OCI-LY7 (cell line): ENCODE data around the gene DUSP7. TPM values are rescaled to one million over a fixed set of nuclear protein-coding genes. Genes with fewer than 3 reads are reported as not detected.

ENCODE experiments used
- BruUV-seq: library from RNA; stranded (reverse); fragments of 400-500 nt; replicated peaks from 2 replicates; lab custom pipeline; 2021; lab: Mats Ljungman, UMichigan
- CTCF ChIA-PET: fragments of 300-600 bp; sonication (Branson Sonifier 250); formaldehyde crosslinking; loops from one replicate; lab custom pipeline; 2022; ENCODE audit warnings: antibody characterized with exemption; ENCODE audit not compliant: unreplicated experiment; lab: Charles Lee
- POLR2A ChIA-PET: fragments of 300-600 bp; sonication (Branson Sonifier 250); formaldehyde crosslinking; loops from one replicate; lab custom pipeline; 2022; ENCODE audit warnings: antibody characterized with exemption; lab: Charles Lee
- DNase-seq: peaks from one replicate; pipeline ENCODE4 v3.0.0-alpha.2; 2015; ENCODE audit warnings: low spot score
- H2AFZ ChIP-seq: fragments of 200-600 bp; sonication (generic), shearing (Covaris generic); 2 replicates; pipeline ENCODE4 v1.6.1; 2014; ENCODE audit warnings: mild to moderate bottlenecking, antibody characterized with exemption, low read length, moderate library complexity
- H3K27ac ChIP-seq: fragments of 200-600 bp; sonication (generic); 2 replicates; pipeline ENCODE4 v1.5.1; 2014; ENCODE audit warnings: mixed run types, low read depth, mild to moderate bottlenecking, moderate library complexity, low read length, inconsistent platforms; ENCODE audit not compliant: poor library complexity, severe bottlenecking
- H3K36me3 ChIP-seq: fragments of 200-600 bp; sonication (generic); 2 replicates; pipeline ENCODE4 v1.6.1; 2014; ENCODE audit warnings: mild to moderate bottlenecking, antibody characterized with exemption, low read length, moderate library complexity, mixed read lengths; ENCODE audit not compliant: insufficient read depth
- H3K4me1 ChIP-seq: fragments of 200-600 bp; sonication (generic); 2 replicates; pipeline ENCODE4 v1.5.1; 2014; ENCODE audit warnings: mild to moderate bottlenecking, low read length; ENCODE audit not compliant: insufficient read depth, poor library complexity, severe bottlenecking
- H3K4me2 ChIP-seq: fragments of 200-600 bp; sonication (generic); 2 replicates; pipeline ENCODE4 v1.6.1; 2014; ENCODE audit warnings: mild to moderate bottlenecking, low read length
- H3K4me3 ChIP-seq: fragments of 200-600 bp; sonication (generic); 2 replicates; pipeline ENCODE4 v1.5.1; 2014; ENCODE audit warnings: mild to moderate bottlenecking, low read depth, low read length; ENCODE audit not compliant: poor library complexity, severe bottlenecking
- H3K79me2 ChIP-seq: fragments of 200-600 bp; sonication (generic); 2 replicates; pipeline ENCODE4 v1.6.1; 2016; ENCODE audit warnings: low read depth, mild to moderate bottlenecking, low read length, moderate library complexity, mixed read lengths; ENCODE audit not compliant: insufficient read depth
- H3K9me2 ChIP-seq: fragments of 200-600 bp; sonication (generic); 2 replicates; pipeline ENCODE4 v1.6.1; 2016; ENCODE audit warnings: mild to moderate bottlenecking, low read length, mixed read lengths; ENCODE audit not compliant: insufficient read depth
- H3K9me3 ChIP-seq: fragments of 200-600 bp; sonication (generic); 2 replicates; pipeline ENCODE4 v1.6.1; 2014; ENCODE audit warnings: mild to moderate bottlenecking, mixed run types, low read length, mixed read lengths
- H4K20me1 ChIP-seq: fragments of 200-600 bp; sonication (generic); 2 replicates; pipeline ENCODE4 v1.6.1; 2014; ENCODE audit warnings: mild to moderate bottlenecking, antibody characterized with exemption, low read length, moderate library complexity, mixed read lengths; ENCODE audit not compliant: insufficient read depth
- EZH2phosphoT487 ChIP-seq: fragments of 200-600 bp; sonication (generic); IDR thresholded peaks from 2 replicates; pipeline ENCODE4 v1.6.1; 2018; ENCODE audit warnings: low read depth, borderline replicate concordance, mild to moderate bottlenecking, mixed run types, antibody characterized with exemption, low read length, moderate library complexity, mixed read lengths
- intact Hi-C: fragments of 100-400 bp; cut with micrococcal nuclease; formaldehyde crosslinking; loops from one replicate; pipeline ENCODE4 v1.10.0; 2022; ENCODE audit not compliant: unreplicated experiment
- total RNA-seq, 2 experiments: library from RNA; depleted of rRNA in 1 of 2; stranded (reverse); fragments of >200 nt in 1 of 2; shearing (Covaris generic) in 1 of 2; gene quantifications; 2 replicates each; pipeline ENCODE4 v1.2.3, GENCODE V29; 2014 to 2022
- TF ChIP-seq, protein P1 (sequence below): fragments of 200-600 bp; sonication (generic); conservative IDR thresholded peaks from 2 replicates; pipeline ENCODE4 v1.5.1; 2014; ENCODE audit warnings: mild to moderate bottlenecking, antibody characterized with exemption, low read length, moderate library complexity, mixed read lengths

The DUSP7 gene
- total RNA-seq, 2 experiments from 2014 or later: 11.4 to 14.4 TPM

DNA sequence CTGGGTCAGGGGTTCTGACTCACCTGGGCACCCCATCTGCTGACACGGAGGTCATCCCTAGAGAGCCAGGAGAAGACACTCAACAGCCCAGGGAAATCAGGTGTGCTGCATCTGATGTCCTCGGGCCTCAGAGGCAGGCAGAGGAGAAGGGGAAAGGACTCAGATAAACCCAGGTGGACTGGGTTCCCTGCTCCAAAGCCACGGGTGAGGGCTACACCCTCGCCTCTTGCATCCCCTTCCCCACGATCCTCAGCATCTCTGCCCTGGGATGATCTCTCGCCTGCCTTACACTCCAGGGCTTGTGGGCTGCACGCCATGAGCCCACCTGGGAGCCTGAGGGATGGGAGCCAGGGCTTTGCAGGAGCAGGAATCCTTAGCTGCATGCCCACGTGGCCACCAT lies 8.2 kb upstream of the DUSP7 start:
- H3K36me3 ChIP-seq: no peaks in the 10 kb centered on the region
- no peak for DNase-seq
- no peaks in the 10 kb centered on the region for H3K79me2 ChIP-seq
- H3K9me2 ChIP-seq: no peaks in the 10 kb centered on the region
- ChIA-PET POLR2A (no interaction called here), CTCF (no interaction called here)
- intact Hi-C loops: no loop called here
- no peak overlapping the region for H3K27ac ChIP-seq
- peaks cover 7% of the 10 kb centered on the region for H3K4me1 ChIP-seq
- no peak overlapping the region for H2AFZ ChIP-seq
- H3K9me3 ChIP-seq: no peaks in the 10 kb centered on the region
- H3K4me3 ChIP-seq: no peak overlapping the region
- no peaks in the 10 kb centered on the region for H4K20me1 ChIP-seq
- TF ChIP-seq EZH2phosphoT487: no peak
- TF ChIP-seq, protein P1, sequence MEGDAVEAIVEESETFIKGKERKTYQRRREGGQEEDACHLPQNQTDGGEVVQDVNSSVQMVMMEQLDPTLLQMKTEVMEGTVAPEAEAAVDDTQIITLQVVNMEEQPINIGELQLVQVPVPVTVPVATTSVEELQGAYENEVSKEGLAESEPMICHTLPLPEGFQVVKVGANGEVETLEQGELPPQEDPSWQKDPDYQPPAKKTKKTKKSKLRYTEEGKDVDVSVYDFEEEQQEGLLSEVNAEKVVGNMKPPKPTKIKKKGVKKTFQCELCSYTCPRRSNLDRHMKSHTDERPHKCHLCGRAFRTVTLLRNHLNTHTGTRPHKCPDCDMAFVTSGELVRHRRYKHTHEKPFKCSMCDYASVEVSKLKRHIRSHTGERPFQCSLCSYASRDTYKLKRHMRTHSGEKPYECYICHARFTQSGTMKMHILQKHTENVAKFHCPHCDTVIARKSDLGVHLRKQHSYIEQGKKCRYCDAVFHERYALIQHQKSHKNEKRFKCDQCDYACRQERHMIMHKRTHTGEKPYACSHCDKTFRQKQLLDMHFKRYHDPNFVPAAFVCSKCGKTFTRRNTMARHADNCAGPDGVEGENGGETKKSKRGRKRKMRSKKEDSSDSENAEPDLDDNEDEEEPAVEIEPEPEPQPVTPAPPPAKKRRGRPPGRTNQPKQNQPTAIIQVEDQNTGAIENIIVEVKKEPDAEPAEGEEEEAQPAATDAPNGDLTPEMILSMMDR: no peak
- no peak overlapping the region for H3K4me2 ChIP-seq
- BruUV-seq: no TSS peak

DNA sequence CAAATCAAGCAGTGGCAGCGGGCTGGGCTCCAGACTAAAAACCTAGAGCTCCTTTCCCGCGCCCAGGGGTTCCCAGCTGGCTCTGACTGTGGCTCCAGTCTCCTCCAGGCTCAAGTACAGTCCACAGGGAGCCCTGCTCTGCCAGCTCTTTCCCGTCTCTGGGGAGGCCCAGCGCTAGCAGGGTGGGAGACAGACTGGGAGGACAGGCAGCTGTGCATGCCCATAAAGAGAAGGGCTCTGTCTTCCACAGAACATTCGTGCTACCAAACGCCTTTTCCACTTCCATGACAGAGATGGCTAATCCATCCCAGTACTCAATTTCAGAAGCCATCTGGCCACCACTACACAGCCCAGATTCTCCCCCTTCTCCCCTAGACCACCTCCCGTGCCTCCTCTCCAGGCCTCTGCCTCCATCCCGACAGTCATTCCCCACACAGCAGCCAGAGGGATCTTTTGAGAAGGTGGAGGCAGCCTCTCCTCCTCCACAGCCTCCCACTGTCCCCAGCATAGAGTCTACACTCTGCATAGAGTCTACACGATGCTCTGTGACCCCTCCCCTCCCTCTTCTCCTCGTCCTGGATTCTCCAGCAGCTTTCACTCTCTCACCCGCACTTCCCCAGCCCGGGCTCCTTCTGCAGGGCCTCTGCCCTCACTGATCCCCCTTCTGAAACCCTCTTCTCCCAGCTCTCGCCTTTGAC lies 6.8 kb upstream of the DUSP7 start:
- no peak overlapping the region for H3K4me3 ChIP-seq
- intact Hi-C loops: no loop called here
- no peaks in the 10 kb centered on the region for H3K36me3 ChIP-seq
- peaks cover 9% of the 10 kb centered on the region for H3K4me1 ChIP-seq
- H3K79me2 ChIP-seq: no peaks in the 10 kb centered on the region
- H3K27ac ChIP-seq: no peak overlapping the region
- ChIA-PET CTCF (no interaction called here), POLR2A (no interaction called here)
- no peaks in the 10 kb centered on the region for H4K20me1 ChIP-seq
- BruUV-seq: no TSS peak
- no peaks in the 10 kb centered on the region for H3K9me2 ChIP-seq
- no peaks in the 10 kb centered on the region for H3K9me3 ChIP-seq
- no peak overlapping the region for H3K4me2 ChIP-seq
- no peak for DNase-seq
- H2AFZ ChIP-seq: no peak overlapping the region
- TF ChIP-seq, protein P1: no peak
- TF ChIP-seq EZH2phosphoT487: no peak

DNA sequence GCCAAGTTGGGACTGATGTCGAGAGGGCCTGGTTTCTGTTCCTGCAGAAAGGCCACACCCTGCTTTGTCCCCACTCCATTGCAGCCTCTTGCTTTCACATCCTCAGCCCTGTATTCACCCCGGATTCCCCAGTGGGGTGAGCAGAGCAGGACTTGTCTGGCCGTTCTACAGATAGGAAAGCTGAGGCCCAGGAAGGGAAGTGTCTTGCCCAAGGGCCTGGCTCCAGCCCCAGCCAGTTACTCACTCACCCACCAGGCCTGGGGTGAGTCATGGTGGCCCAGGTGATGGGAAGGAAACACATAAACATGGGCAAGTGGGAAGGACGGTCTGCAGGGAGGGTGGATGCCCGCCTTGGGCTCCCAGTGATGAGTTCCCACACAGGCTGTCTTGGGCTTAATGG lies 6.1 kb upstream of the DUSP7 start:
- ChIA-PET CTCF (no interaction called here), POLR2A (no interaction called here)
- H2AFZ ChIP-seq: no peak overlapping the region
- H3K36me3 ChIP-seq: no peaks in the 10 kb centered on the region
- intact Hi-C loops: no loop called here
- H3K9me3 ChIP-seq: no peaks in the 10 kb centered on the region
- no peaks in the 10 kb centered on the region for H3K9me2 ChIP-seq
- no peak overlapping the region for H3K27ac ChIP-seq
- H3K4me3 ChIP-seq: no peak overlapping the region
- no peaks in the 10 kb centered on the region for H3K79me2 ChIP-seq
- no peak overlapping the region for H3K4me2 ChIP-seq
- peak; percentile 19 for DNase-seq
- no TSS peak for BruUV-seq
- TF ChIP-seq EZH2phosphoT487: no peak
- TF ChIP-seq, protein P1: no peak
- H3K4me1 ChIP-seq: peaks cover 16% of the 10 kb centered on the region
- no peaks in the 10 kb centered on the region for H4K20me1 ChIP-seq
